Caki2 (cell line): ENCODE data around the gene MAD1L1. TPM values are rescaled to one million over a fixed set of nuclear protein-coding genes. Genes with fewer than 3 reads are reported as not detected.

Experiments used
- DNase-seq: peaks from one replicate; pipeline ENCODE4 v3.0.0-alpha.2; 2015; ENCODE audit warnings: low read depth
- in situ Hi-C: cut with HindIII; loops from 2 replicates; pipeline ENCODE4 v1.10.0; 2016; ENCODE audit warnings: low sequenced_read_pairs, low pct_unique_long_range_greater_than_20kb, mixed read lengths
- total RNA-seq: library from RNA; depleted of rRNA; stranded (reverse); fragments of >200 nt; shearing (Covaris generic); gene quantifications from 2 replicates; pipeline ENCODE4 v1.2.3, GENCODE V29; 2014; ENCODE audit warnings: low replicate concordance

The MAD1L1 gene
- total RNA-seq, 1 experiment from 2014 or later, result 123 TPM

GRCh38 chr7:2120841-2121830, 111.6 kb downstream of the MAD1L1 start:
- in situ Hi-C loops, result no loop called here
- no peak for DNase-seq

- in situ Hi-C loops, result no loop called here
- no peak for DNase-seq
Observed at GRCh38 chr7:2120251-2120660, 112.5 kb downstream of the MAD1L1 start.

- in situ Hi-C loops, result no loop called here
- DNase-seq, result no peak
Observed at GRCh38 chr7:2118630-2119190, 114.0 kb downstream of the MAD1L1 start.

- no peak for DNase-seq
- in situ Hi-C loops, result no loop called here
Observed at GRCh38 chr7:2118056-2118455, 114.7 kb downstream of the MAD1L1 start.

- no peak for DNase-seq
- in situ Hi-C loops, result no loop called here
Observed at GRCh38 chr7:2117646-2118045, 115.1 kb downstream of the MAD1L1 start.

- in situ Hi-C loops, result no loop called here
- no peak for DNase-seq
Observed at GRCh38 chr7:2116989-2117591, 115.7 kb downstream of the MAD1L1 start.

- no peak for DNase-seq
- in situ Hi-C loops, result no loop called here
Observed at GRCh38 chr7:2116448-2116810, 116.3 kb downstream of the MAD1L1 start.

GRCh38 chr7:2115760-2116447, 116.8 kb downstream of the MAD1L1 start:
- DNase-seq, result no peak
- in situ Hi-C loops, result no loop called here

- in situ Hi-C loops, result no loop called here
- no peak for DNase-seq
Observed at GRCh38 chr7:2114926-2115759, 117.6 kb downstream of the MAD1L1 start.

GRCh38 chr7:2114052-2114451, 118.7 kb downstream of the MAD1L1 start:
- DNase-seq, result peak; percentile 20
- in situ Hi-C loops, result no loop called here

- in situ Hi-C loops, result no loop called here
- no peak for DNase-seq
Observed at GRCh38 chr7:2112261-2113198, 120.2 kb downstream of the MAD1L1 start.

- DNase-seq, result no peak
- in situ Hi-C loops, result no loop called here
Observed at GRCh38 chr7:2111568-2111967, 121.2 kb downstream of the MAD1L1 start.

- DNase-seq, result no peak
- in situ Hi-C loops, result no loop called here
Observed at GRCh38 chr7:2110610-2111396, 121.9 kb downstream of the MAD1L1 start.

GRCh38 chr7:2109936-2110609, 122.7 kb downstream of the MAD1L1 start:
- in situ Hi-C loops, result no loop called here
- DNase-seq, result peak; percentile 88

GRCh38 chr7:2109251-2109872, 123.4 kb downstream of the MAD1L1 start:
- in situ Hi-C loops, result no loop called here
- DNase-seq, result no peak
